DOHH2 (cell line): ENCODE results near the gene SLC8A1.

Experiments
- H3F3A ChIP-seq: fragments of 200-600 bp; sonication (generic), shearing (Covaris generic); 2 replicates; pipeline ENCODE4 v1.6.0; 2016; ENCODE audit warnings: antibody characterized with exemption, mild to moderate bottlenecking; ENCODE audit not compliant: control insufficient read depth, insufficient read depth
- H3K27ac ChIP-seq: fragments of 200-600 bp; sonication (generic); 2 replicates; pipeline ENCODE4 v1.5.1; 2014; ENCODE audit warnings: low read depth, mild to moderate bottlenecking, low read length, moderate library complexity
- H3K27me3 ChIP-seq: fragments of 200-600 bp; sonication (generic); 2 replicates; pipeline ENCODE4 v1.6.1; 2014; ENCODE audit warnings: mild to moderate bottlenecking, low read length, mixed read lengths; ENCODE audit not compliant: control insufficient read depth
- H3K36me3 ChIP-seq: fragments of 200-600 bp; sonication (generic); 2 replicates; pipeline ENCODE4 v1.6.1; 2014; ENCODE audit warnings: mild to moderate bottlenecking, low read length, moderate library complexity, mixed read lengths; ENCODE audit not compliant: control insufficient read depth
- H3K4me1 ChIP-seq: fragments of 200-600 bp; sonication (generic); 2 replicates; pipeline ENCODE4 v1.6.1; 2014; ENCODE audit warnings: mild to moderate bottlenecking, low read length, mixed read lengths; ENCODE audit not compliant: control insufficient read depth
- H3K4me2 ChIP-seq: fragments of 200-600 bp; sonication (generic); 2 replicates; pipeline ENCODE4 v1.6.0; 2014; ENCODE audit warnings: mild to moderate bottlenecking, low read length, moderate library complexity
- H3K4me3 ChIP-seq: fragments of 200-600 bp; sonication (generic); 2 replicates; pipeline ENCODE4 v1.5.1; 2014; ENCODE audit warnings: mild to moderate bottlenecking, low read length, mixed read lengths
- H3K79me2 ChIP-seq: fragments of 200-600 bp; sonication (generic); 2 replicates; pipeline ENCODE4 v1.6.1; 2014; ENCODE audit warnings: mild to moderate bottlenecking, low read length, mixed read lengths; ENCODE audit not compliant: control insufficient read depth
- H3K9me2 ChIP-seq: fragments of 200-600 bp; sonication (generic); replicated peaks from 2 replicates; pipeline ENCODE4 v1.6.1; 2014; ENCODE audit warnings: mild to moderate bottlenecking, low read length, mixed read lengths; ENCODE audit not compliant: control insufficient read depth
- H3K9me3 ChIP-seq: fragments of 200-600 bp; sonication (generic); 2 replicates; pipeline ENCODE4 v1.6.1; 2014; ENCODE audit warnings: antibody characterized with exemption, low read length, mixed read lengths; ENCODE audit not compliant: control insufficient read depth, insufficient read depth
- H4K20me1 ChIP-seq: fragments of 200-600 bp; sonication (generic); 2 replicates; pipeline ENCODE4 v1.6.0; 2014; ENCODE audit warnings: low read depth, mild to moderate bottlenecking, antibody characterized with exemption, low read length, moderate library complexity; ENCODE audit not compliant: control insufficient read depth, insufficient read depth
- CTCF ChIP-seq: fragments of 200-600 bp; sonication (generic); IDR thresholded peaks from one replicate; pipeline ENCODE4 v1.5.1; 2014; ENCODE audit warnings: antibody characterized with exemption, mild to moderate bottlenecking, low read depth, low read length; ENCODE audit not compliant: poor library complexity, severe bottlenecking
- EZH2phosphoT487 ChIP-seq: fragments of 200-600 bp; sonication (generic); IDR thresholded peaks from 2 replicates; pipeline ENCODE4 v1.6.1; 2017; ENCODE audit warnings: borderline replicate concordance, mild to moderate bottlenecking, antibody characterized with exemption, low read length, moderate library complexity, mixed read lengths

Gene SLC8A1

GRCh38 chr2:40118622-40119021, 333.3 kb downstream of the SLC8A1 start:
- Histone ChIP-seq H3K36me3 (peaks cover 12% of the 10 kb centered on the region; the same call in 1 of the 2 replicates), H3K27ac (no peak overlapping the region), H3K4me3 (no peak overlapping the region), H3K79me2 (no peaks in the 10 kb centered on the region), H3K9me2 (no peaks in the 10 kb centered on the region), H3K27me3 (no peaks in the 10 kb centered on the region), H3K9me3 (no peaks in the 10 kb centered on the region), H4K20me1 (no peaks in the 10 kb centered on the region), H3K4me2 (no peak overlapping the region), H3F3A (no peaks in the 10 kb centered on the region), H3K4me1 (no peaks in the 10 kb centered on the region)
- no peak for TF ChIP-seq EZH2phosphoT487
- TF ChIP-seq CTCF, result no peak

- Histone ChIP-seq H3K9me3 (no peaks in the 10 kb centered on the region), H3K36me3 (peaks cover 12% of the 10 kb centered on the region; the same call in 1 of the 2 replicates), H3K79me2 (no peaks in the 10 kb centered on the region), H3K27ac (no peak overlapping the region), H3K4me2 (no peak overlapping the region), H3K27me3 (no peaks in the 10 kb centered on the region), H3K4me1 (no peaks in the 10 kb centered on the region), H3K9me2 (no peaks in the 10 kb centered on the region), H3F3A (no peaks in the 10 kb centered on the region), H3K4me3 (no peak overlapping the region), H4K20me1 (no peaks in the 10 kb centered on the region)
- TF ChIP-seq CTCF (no peak), EZH2phosphoT487 (no peak)
These were observed 336.0 kb downstream of the SLC8A1 start for GRCh38 chr2:40115894-40116293.

GRCh38 chr2:40115348-40115747, 336.5 kb downstream of the SLC8A1 start:
- H3K27me3 ChIP-seq, result no peaks in the 10 kb centered on the region
- H4K20me1 ChIP-seq, result no peaks in the 10 kb centered on the region
- no peaks in the 10 kb centered on the region for H3K4me1 ChIP-seq
- no peaks in the 10 kb centered on the region for H3F3A ChIP-seq
- H3K9me3 ChIP-seq, result no peaks in the 10 kb centered on the region
- H3K9me2 ChIP-seq, result no peaks in the 10 kb centered on the region
- no peak overlapping the region for H3K4me3 ChIP-seq
- H3K27ac ChIP-seq, result no peak overlapping the region
- H3K36me3 ChIP-seq, result peaks cover 12% of the 10 kb centered on the region; the same call in 1 of the 2 replicates
- H3K79me2 ChIP-seq, result no peaks in the 10 kb centered on the region
- no peak overlapping the region for H3K4me2 ChIP-seq
- no peak for TF ChIP-seq EZH2phosphoT487
- TF ChIP-seq CTCF, result no peak

- Histone ChIP-seq H3K27ac (no peak overlapping the region), H3K4me3 (no peak overlapping the region), H3K36me3 (peaks cover 12% of the 10 kb centered on the region; the same call in 1 of the 2 replicates), H3K4me1 (no peaks in the 10 kb centered on the region), H4K20me1 (no peaks in the 10 kb centered on the region), H3K9me2 (no peaks in the 10 kb centered on the region), H3K79me2 (no peaks in the 10 kb centered on the region), H3K4me2 (no peak overlapping the region), H3F3A (no peaks in the 10 kb centered on the region), H3K9me3 (no peaks in the 10 kb centered on the region), H3K27me3 (no peaks in the 10 kb centered on the region)
- TF ChIP-seq EZH2phosphoT487, result no peak
- TF ChIP-seq CTCF, result no peak
These were observed 337.9 kb downstream of the SLC8A1 start for GRCh38 chr2:40113997-40114396.
